Femur (tissue), 1 donor: ENCODE results near the gene CAPNS2.
"Not testable (repeated sequence)": the region's sequence is repeated elsewhere in the genome, so short reads cannot be mapped to it uniquely, and the experiment has no call there.

ENCODE experiments used
- DNase-seq: peaks from one replicate; pipeline ENCODE4 v3.0.0-alpha.2; 2017

CAPNS2 gene

DNA sequence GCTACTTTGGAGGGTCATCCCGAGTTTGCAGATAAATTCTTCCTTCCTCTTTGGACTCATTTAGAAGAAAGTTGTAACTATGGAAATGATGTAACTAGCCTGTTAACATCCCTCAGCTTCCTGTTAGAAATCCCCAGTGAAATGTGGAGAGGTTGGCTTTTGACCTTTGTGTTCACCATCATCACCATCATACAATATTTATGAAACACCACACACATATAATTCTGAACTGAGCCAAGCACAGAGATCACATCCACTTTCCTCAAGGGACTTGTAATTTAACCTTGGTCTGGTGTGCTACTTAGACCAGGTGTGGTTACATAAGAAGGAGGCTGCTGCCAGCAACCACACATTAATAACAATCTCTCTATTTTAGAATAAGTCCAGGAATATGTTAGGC, 2.5 kb downstream of the CAPNS2 start:
- peak; percentile 55 for DNase-seq

DNA sequence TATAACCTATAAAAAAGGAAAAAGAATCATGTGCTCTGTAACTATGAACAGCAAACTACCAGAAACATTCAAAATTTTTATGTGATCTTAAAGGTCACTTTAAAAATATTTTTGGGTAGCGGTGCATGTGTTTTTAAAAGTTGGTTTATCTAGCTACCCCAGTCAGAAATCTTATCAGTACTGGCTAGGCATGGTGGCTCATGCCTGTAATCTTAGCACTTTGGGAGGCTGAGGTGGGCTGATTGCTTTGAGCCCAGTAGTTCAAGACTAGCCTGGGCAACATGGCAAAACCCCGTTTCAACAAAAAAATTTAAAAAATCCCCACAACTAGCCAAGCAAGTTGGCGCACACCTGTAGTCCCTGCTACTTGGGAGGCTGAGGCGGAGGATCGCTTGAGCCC, 3.7 kb downstream of the CAPNS2 start:
- no peak for DNase-seq

GRCh38 chr16:55571191-55571897, 4.9 kb downstream of the CAPNS2 start:
- no peak for DNase-seq

DNA sequence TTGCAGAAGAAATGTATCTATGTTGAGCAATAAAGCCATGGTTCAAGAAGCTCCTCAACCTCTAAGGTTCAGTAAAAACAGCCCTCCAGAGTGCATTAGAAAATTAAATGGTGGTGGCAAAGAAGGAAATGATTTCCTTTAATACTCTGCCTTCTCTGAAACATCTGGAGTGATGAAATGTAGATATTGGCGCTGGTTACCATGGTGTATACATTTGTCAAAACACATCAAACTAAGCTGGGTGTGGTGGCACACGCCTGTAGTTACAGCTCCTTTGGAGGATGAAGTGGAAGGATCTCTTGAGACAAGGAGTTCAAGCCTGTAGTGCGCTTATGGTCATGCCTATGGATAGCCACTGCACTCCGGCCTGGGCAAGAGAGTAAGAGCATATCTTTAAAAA, 6.0 kb downstream of the CAPNS2 start:
- DNase-seq: no peak

GRCh38 chr16:55574811-55575210, 8.3 kb downstream of the CAPNS2 start:
- no peak for DNase-seq

- peak; percentile 51 for DNase-seq
Measured at GRCh38 chr16:55575496-55575895, 9.0 kb downstream of the CAPNS2 start.

DNA sequence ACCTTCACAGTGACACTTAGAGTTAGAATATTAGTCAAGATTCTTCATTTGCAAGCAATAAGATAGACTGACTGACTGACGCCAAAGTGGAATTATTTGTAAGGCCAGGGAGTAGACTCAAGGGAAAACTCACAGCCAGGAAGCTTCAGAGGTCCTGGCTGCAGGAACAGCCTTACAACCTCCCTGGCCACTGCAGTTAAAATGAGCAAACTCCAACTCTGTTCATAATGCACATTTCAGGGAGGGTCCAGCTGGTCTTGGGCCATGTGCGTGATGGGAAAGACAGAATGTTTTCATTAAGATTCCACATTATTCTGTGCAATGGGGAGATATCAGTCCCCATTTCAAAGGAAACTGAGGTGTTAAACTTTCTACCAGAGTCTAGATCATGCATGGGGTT, 9.9 kb downstream of the CAPNS2 start:
- DNase-seq: peak; percentile 89

DNA sequence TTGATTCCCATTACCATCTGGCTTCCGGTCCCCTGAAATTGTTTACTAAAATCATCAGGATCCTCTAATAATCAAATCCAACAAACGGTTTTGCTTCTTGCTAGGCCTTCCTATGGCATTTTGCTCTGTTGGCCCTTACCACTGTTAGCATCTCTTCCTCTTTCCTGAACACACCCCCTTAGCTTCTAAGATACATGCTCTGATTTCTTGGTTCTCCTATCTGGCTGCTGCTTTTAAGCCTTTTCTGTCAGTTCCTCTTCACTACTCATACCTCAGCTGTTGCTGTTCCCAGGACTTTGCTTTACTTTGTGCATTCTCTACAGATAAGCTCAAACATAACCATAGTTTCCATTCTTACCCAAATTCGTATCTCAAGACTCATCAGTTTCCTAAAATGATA, 11.4 kb downstream of the CAPNS2 start:
- no peak for DNase-seq

DNA sequence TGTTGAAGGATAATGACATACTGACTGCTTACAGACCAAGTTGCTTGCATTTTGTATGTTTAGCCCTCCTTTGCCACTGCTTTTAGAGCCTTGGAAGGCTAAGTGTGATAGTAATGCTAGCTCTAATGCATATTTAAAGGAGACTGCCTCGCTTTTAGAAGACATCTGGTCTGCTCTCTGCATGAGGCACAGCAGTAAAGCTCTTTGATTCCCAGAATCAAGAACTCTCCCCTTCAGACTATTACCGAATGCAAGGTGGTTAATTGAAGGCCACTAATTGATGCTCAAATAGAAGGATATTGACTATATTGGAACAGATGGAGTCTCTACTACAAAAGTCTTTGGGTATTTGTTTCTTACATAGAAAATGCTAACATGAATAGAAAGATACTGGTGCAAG, 19.1 kb downstream of the CAPNS2 start:
- no peak for DNase-seq

DNA sequence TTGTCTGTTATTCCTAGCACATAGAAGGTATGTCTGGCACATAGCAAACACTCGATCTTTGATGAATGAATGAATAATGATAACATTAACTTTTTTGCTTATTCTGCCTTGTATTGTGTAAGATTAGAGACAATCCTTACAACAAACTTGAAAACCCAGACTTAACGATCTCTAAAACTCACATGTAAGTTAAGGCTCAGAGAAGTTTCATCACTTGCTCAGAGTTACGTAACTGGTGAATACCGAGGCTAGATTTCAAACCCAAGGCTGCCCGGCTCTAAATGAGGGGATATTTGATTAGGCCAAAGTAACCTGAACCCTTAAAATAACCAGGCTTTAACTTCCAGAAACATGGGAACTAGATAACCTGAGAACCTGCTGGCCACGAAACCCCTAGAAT, 22.3 kb downstream of the CAPNS2 start:
- no peak for DNase-seq

- DNase-seq: no peak
Measured at GRCh38 chr16:55592306-55592705, 25.8 kb downstream of the CAPNS2 start.

DNA sequence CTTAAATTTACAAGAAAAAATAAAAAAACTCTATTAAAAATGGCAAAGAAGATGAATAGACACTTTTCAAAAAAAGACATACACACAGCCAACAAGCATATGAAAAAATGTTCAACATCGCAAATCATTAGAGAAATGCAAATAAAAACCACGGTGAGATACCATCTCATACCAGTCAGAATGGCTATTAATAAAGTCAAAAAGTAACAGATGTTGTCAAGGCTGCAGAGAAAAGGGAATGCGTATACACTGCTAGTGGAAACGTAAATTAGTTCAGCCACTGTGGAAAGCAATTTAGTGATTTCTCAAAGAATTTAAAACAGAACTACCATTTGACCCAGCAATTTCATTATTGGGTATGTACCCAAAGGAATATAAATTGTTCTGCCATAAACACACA, 31.4 kb downstream of the CAPNS2 start:
- DNase-seq: no peak

GRCh38 chr16:55605754-55606336, 39.4 kb downstream of the CAPNS2 start:
- no peak for DNase-seq

DNA sequence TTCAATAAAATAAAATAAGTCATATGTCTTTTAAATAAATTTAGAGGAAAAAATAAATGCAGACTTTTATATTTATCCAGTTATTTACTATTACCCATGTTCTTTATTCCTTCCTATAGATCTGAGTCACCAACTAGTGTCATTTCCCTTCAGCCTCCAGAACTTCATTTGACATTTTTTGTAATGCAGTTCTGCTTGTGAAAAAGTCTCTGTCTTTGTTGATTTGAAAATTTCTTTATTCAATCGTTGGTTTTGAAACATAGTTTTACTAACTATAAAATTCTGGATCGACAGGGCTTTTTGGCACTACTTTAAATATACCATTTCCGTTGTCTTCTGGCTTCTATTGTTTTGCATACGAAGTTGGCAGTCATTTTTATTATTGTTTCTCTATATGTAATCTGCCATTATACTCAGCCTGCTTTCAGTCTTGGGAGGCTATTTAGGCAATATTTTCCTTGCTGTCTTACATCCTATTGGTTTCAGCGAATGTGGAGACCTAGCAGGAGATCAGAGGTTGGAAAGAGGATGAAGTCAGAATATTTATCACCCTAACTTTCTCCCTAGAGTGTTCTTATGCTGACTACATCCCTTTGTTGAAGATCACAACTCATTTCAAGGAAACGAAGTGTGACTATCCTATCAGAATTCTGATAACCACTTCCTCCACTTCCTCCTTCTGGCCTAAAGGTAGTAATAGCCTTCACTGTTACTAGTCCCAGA, 47.3 kb downstream of the CAPNS2 start:
- DNase-seq: no peak

DNA sequence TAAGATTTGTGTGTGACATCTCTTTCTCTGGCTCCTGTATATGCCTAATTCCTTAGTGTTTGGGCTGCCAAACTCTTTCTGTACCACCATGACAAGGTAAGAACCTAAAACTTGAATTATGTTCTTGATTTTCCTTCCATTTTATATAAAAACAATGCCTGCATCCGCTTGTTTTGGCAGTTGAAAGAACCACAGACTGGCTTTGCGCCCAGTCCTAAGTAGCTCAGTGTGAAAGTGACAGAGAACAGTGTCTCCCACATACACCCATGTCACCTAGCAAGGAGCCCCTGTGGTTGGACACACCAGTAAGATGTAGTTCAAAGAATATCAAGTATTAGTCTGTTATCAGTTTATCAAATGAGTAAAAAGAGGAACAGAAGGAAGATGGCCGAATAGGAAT, 48.6 kb downstream of the CAPNS2 start:
- DNase-seq: no peak

GRCh38 chr16:55615670-55616069, 49.2 kb downstream of the CAPNS2 start:
- DNase-seq: not testable (repeated sequence)
